GM15510 (cell line): ENCODE data around the gene MS4A7.

Experiments
- POLR2A ChIP-seq: IDR thresholded peaks from 3 replicates; pipeline ENCODE4 v1.6.1; 2011; ENCODE audit warnings: borderline replicate concordance; ENCODE audit not compliant: insufficient read length; ENCODE audit errors: extremely low read depth

The MS4A7 gene

GRCh38 chr11:60394666-60395380 is 16.5 kb downstream of the MS4A7 start:
- no peak for TF ChIP-seq POLR2A

DNA sequence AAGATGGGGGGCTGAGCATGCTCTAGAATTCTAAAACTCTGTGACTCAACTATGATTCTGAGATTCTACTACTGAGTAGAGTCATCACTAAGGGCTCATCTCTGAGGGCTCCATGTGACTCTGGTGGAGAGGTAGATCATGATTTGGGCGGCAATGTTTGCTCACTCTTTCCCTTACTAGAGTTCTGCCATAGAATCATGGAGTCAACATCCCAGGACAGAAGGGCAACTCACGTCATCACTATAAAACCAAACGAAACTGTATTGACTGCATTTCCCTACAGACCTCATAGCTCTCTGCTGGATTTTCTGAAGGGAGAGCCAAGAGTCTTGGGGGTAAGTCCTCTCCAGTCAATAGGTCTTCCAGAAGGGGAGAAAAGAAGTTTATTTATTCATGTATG is 18.1 kb downstream of the MS4A7 start, which contains the start of gene MS4A14:
TSS of gene MS4A14 (plus strand) at position 78 of the 400 bp plus-strand sequence. CDS start at position 198, 120 bp downstream.
- TF ChIP-seq POLR2A: no peak

GRCh38 chr11:60396799-60397198 is 18.5 kb downstream of the MS4A7 start:
- no peak for TF ChIP-seq POLR2A

DNA sequence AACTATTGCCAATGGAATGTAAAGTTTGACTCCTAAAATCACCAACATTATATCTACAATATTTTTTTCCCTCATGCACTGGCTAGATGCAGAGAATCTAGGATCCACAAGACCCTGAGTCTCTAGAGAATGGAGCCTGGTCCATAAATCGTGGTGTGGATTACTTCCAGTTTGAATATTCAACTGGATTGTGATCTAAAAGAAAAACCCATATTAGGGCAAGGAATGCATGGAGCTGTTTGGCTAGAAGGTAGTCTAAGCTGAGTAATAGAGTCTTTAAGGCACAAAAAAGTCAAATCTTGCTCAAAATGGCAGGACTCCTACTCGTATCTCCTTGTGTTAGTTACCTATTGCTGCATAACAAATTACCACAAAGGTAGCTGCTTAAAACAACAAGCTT is 41.7 kb downstream of the MS4A7 start:
- TF ChIP-seq POLR2A: no peak

DNA sequence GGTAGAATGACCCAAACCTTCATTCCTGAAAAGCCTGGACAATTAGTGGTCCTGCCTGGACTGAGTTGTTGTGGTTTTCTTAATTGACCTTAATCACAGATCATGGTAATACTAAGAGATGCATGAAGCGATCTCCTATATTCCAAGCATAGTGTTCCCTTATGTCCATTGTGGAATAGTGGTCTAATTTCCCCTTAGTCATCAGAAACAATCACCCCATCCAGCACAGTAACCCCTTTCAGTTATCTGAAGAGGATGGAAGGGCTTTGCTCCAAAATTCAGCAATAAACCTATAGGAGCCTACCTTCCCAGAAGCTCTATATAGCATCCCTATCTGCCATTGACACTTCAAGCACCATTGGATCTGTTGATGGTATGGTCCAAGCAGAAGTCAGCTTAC is 44.3 kb downstream of the MS4A7 start:
- no peak for TF ChIP-seq POLR2A

DNA sequence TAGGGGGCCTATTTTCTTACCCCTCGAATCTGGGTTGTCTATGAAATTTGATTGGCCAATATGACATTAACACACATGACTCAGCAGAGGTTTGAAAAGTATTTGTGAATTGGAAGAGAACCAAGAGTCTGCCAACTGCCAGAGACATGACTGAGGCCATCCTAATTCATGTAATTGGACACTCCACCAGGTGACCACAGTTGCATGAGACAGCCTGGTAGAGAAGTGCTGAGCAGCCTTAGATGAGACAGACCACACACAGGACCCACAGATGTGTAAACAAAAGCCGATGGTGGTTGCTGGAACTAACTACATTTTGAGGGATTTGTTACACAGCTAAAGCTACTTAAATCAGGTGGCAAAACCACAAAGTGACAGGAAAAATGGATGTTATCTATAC is 50.2 kb downstream of the MS4A7 start:
- no peak for TF ChIP-seq POLR2A

DNA sequence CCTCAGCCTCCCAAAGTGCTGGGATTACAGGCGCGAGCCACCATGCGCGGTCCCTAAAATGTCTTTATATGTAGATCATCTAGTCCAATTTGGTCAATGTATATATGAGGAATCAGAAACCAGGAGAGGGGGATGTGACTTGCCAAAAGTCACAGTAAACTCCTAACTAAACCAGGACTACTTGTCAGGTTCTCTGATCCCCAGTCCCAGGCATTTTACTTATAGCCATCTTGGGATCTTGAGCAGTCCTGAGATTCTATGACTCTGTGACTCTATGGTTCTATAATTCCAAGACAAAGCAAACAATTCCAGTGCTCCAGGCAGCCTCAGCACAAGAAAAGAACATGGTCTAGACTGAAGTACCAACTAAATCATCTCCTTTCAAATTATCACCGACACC is 50.9 kb downstream of the MS4A7 start, which contains the start of gene MS4A5:
TSS of gene MS4A5 (plus strand) at position 301 of the 400 bp plus-strand sequence. CDS start 103 bp downstream, outside the sequence.
- TF ChIP-seq POLR2A: no peak

DNA sequence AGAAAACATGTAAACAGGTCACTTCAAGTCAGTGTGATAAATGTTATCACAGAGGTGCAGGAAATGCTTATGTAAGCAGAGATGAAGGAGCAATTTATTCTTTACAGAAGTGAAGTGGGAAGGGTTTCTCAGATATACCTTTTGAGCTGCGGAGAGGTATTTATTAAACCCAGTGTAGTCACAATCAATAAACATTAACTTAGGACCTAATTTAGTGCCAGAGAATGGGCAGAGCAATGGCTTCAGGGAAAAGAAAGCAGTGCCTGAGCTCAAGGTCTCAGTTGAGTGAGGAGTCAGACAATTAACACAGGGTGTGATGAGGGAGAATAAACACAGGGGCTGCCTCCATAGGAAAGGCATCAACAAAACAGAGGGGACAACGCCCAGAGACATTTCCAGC is 52.9 kb downstream of the MS4A7 start:
- no peak for TF ChIP-seq POLR2A

GRCh38 chr11:60433401-60433800 is 55.1 kb downstream of the MS4A7 start:
- TF ChIP-seq POLR2A: no peak
